ENCODE data around the gene ERMP1.
"Not testable (repeated sequence)": the region's sequence is repeated elsewhere in the genome, so short reads cannot be mapped to it uniquely, and the experiment has no call there.

The ERMP1 gene

DNA sequence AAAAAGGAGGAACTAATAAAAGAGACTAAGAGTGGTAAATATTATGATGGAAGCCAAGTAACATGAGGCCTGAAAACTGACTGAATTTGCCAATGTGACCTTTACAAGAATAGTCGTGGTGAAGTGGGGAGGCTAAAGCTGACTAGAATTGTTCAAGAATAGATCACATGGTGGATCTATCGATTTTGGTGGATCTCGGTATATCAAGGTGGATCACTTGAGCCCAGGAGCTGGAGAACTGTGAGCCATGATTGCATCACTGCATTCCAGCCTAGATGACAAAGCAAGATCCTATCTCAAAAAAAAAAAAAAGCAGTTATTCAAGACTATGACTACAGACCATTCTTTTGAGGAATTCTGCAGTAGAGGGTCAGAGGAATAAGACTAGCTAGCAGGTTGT is 15.1 kb downstream of the ERMP1 start:
- no peak for DNase-seq

DNA sequence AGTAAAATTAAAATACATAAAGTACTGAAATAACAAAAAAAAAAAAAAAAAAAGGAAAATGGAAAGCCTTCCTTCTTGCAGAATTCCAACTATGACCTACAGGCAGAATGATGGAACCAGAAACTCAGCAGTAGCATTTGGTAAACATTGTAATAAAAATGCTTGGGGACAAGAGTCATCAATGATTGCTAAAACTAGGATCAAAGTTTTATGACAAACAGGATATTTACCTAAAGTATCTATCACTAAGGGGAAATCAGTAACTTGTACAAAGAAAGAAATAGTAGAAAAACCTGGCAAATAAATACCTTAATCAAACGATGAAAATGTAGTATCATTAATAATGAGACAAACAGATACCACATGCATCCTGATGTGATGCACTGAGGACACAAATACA is 17.5 kb downstream of the ERMP1 start:
- no peak for DNase-seq

DNA sequence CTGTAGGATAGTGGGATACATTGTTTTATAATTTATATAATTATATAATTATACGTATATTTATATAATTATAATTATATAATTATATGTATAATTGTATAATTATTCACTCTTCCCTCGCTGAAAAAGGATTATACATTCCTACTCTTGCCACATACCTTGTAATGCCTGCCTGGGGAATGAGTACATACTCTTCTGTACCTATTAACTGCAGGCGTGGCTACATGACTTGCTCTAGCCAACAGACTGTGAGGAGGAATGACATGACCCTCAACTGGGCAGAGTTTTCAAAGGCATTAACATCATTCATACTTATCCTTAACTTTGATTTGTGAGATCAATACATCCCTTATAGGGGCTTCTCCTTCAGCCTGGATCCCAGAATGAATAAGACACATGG is 19.1 kb downstream of the ERMP1 start:
- DNase-seq = no peak

DNA sequence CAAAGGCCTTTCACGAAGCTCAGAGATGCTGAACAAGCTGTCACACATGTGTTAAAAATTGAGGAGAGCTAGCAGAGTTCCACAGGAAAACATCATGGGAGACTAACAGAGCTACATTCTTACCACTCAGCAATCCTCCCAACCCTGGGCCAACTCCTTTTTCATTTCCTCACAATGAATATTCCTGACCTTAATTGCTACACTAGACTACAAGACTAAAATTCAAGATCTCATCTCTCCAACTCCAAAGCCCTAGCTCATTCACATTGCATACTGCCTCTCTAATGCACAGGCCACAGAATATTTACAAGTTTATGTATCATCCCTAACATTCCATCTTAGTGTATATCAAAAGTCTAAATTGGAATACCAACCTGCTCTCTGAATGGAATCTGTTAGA is 21.2 kb downstream of the ERMP1 start:
- no peak for DNase-seq

DNA sequence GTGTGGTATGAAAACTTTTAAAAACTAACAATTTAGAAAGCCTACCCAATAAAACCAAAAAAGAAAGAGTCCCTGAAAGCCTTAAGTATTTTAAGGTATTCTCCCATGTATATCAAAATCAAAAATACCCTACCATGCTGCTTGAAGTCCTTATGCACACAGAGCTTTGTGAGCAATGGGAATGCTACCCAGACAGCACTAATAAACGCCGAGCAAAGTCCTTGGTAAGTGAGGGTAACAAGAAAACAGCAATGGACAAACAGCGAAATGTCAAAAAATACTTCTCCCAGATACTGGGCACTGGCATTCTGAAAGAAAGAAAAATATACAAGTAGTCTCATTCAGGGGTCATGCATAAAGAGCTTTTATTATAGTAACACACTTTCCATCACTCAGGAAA is 27.4 kb downstream of the ERMP1 start:
- DNase-seq = no peak

DNA sequence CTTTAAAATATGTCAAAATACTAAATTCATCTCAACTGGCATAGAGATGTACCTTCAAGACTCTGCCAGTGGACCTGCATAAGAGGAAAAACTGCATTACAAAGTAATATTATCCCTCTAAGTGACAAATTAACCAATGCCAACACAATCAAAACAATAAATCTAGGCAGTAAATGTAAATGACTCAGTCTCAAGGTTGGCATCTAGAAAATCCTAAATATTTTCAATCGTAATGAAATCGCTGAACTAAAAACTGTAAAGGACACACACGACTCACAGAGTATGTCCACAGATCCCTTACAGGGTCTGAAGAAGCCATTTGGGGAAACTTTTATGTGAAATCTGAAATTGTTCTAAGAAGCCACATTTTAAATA is 31.2 kb downstream of the ERMP1 start:
- no peak for DNase-seq

DNA sequence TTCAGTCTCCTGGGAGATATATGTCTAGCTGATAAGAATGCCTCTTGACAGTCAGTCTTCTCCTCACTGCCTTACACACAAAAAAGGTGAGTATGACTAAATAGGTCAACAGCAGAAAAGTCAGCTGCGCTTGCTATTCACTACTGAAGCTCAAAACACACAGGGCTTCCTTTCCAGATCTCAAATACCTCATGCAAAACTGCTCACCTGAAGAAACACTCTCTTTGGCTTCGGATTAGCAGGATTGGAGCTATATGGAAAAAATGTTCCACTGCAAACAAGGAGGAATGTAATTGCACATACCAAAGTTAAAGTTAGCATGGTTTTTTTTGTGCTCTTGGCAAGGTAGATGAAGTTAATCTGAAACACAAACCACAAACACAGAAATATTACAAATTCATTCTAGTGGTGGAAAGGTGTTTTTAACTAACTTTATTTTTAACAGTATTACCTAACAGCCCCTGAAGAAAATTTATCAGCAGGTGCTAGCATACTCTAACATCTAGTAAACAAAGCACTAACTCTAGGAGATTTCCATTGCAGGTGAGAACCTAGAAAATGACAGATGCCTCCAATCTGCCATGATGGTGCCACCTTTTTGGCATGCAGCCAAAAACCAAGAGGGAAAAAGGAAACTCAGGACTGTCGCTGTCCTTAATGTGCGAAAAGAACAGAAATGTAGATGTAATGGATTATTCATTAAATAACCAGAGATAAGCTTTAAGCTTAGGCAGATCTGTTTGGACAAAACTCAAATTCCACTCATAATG is 31.8 kb downstream of the ERMP1 start:
- DNase-seq = no peak

DNA sequence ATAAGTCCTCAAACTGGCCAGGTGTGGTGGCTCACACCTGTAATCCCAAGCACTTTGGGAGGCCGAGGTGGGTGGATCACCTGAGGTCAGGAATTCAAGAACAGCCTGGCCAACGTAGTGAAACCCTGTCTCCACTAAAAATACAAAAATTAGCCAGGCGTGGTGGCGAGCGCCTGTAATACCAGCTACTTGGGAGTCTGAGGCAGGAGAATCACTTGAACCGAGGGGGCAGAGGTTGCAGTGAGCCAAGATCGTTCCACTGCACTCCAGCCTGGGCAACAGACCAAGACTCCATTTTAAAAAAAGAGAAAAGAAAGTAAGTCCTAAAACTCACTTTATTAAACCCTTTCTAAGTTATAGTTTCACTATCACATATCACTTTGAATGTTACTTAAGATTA is 32.5 kb downstream of the ERMP1 start:
- not testable (repeated sequence) for DNase-seq

DNA sequence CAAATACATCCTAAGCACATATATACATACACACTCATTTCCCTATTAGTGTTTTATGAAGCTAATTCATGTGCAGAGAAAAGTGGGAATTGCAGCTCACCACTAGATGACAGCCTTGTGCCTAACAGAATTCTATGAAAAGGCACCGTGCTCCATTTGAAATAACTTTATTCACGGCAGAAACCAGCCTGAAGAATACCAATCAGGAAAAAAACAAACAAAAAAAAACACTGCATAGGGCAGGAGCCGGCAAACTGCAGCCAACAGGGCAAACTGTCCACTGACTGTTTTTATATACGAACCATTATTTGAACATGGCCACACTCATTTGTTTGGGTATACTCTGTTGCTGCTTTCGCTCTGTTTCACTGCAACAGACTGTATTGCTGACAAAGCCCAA is 33.6 kb downstream of the ERMP1 start:
- DNase-seq = peak; percentile 3

DNA sequence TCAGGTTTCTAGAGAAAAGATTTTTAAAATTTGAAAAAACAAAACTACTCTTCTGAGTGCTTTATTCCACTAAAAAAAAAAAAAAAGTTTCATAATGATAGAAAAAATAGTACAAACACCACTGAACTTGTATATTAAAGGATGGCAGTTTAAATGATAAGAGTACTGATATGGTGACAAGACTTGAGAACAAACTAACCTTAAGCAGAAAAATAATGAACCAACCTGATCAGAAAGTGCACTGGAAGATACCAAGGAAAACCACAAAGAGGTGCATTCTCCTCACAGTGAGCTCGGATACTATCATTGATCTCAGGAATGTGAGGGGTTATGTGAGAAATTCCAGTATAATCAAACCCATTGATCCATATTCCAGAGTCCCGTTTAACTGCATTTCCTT is 34.3 kb downstream of the ERMP1 start:
- DNase-seq = no peak

DNA sequence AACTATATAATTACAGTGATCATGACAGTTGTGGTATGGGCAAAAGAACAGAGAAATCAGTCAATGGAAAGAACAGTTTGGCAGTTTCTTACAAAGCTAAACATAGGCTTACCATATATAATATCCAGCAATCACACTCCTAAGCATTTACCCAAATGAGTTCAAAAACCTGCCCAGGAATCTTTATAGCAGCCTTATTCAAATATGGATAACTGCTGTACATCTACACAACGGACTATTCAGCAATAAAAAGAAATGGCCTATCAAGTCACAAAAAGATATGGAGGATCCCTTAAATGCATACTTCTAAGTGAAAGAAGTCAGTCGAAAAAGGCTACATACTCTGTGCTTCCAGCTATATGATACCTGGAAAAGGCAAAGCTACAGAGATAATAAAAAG is 36.6 kb downstream of the ERMP1 start:
- no peak for DNase-seq

DNA sequence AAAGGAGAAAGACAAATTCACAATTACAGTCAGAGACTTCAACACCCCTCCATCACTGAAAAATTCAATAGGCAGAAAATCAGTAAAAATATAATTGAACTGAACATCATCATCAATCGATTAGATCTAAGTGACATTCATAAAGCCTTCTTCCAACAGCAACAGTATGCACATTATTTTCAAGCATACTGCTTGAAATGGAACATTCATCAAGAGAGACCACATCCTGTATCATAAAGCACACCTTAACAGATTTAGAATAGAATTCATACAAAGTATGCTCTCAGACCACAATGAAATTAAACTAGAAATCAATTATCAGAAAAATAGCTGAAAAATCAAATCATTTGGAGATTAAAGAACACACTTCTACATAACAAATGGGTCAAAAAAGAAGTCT is 39.1 kb downstream of the ERMP1 start:
- no peak for DNase-seq

DNA sequence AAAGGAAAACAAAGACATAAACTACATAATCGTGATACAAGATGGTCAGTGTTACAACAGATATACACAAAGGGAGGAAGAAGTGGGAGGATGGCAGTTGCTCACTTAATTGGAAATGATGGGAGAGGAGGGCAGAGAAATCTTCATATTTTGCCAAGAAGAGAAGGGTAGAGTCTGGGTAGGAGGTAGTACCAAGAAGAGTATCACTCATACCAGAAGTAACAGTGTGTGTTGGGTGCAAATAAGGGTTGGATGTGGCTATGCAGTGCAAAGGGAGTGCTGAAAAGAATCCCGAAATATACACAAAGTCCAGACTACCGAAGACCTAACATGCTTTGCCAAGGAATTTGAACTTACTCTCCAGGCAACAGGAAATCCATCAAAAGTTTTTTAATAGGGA is 41.0 kb downstream of the ERMP1 start:
- no peak for DNase-seq

DNA sequence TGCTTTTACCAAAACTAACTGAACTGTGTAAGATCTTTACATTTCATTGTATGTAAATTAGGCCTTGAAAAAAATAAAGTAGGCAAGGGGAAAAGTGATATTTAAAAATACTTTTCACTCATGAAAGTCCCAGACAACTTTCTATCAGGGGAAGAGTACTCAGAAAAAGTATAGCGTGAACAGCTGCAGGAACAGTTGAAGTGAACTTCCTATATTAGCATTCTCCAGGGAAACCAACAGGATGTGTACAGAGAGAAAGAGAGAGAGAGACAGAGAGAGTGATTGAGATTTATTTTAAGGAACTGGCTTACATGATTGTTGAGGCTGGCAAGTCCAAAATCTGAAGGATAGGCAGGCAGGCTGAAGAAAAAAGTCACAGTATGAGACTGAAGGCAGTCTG is 42.0 kb downstream of the ERMP1 start:
- DNase-seq = no peak

DNA sequence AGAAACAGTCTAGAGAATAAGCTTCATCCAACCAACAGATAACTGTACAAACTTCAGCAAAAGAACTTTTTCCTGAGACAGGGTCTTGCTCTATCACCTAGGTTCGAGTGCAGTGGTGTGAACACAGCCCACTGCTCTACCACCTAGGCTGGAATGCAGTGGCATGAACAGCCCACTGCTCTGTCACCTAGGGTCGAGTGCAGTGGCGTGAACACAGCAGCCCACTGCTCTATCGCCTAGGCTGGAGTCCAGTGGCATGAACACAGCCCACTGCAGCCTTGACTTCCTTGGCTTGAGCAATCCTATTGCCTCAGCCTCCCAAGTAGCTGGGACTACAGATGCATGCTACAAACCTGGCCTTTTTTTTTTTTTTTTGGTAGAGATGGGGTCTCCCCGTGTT is 43.4 kb downstream of the ERMP1 start:
- no peak for DNase-seq

DNA sequence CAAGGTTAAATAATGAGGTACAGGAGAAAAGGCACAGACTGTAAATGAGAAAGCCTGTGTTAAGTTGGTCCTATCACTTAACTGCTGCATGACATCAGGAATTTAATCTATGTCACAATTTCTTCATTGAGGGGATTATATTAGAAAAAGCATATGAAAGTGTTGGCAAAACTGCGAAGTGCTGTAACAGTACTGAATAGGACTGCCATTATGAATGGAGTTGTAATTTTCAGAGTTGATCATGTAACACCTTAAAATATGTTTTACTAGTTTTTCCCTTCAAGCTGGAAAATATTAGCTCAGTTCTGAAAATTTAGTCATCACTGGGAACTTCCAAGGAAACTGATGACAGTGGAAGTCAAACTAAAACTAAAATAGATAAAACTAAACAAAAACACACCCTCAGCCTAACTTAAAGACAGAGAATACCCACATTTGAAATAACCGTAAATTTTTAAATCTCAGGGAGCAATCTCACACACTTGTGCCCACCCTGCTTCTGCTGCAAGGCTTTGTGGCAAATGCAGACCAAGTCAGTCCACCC is 45.1 kb downstream of the ERMP1 start:
- DNase-seq = no peak

DNA sequence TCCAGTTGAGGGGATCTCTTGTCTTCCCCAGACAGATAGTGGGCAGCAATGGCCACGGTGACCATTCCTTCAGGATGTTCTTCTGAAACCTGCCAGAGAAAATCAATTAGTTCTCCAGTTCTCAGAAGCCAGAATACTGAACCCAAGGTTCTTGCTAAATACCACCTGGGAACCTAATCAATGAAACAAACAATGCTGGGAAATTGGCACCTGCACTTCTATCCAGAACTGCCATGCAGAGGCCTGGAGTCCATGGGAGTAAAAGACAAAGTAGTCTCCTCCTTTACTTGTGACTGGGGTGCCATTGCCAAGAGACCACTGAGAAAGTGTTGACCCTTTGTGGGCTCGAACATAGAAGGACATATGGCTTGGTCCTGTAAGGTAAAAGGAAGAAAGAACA is 45.7 kb downstream of the ERMP1 start:
- DNase-seq = no peak

DNA sequence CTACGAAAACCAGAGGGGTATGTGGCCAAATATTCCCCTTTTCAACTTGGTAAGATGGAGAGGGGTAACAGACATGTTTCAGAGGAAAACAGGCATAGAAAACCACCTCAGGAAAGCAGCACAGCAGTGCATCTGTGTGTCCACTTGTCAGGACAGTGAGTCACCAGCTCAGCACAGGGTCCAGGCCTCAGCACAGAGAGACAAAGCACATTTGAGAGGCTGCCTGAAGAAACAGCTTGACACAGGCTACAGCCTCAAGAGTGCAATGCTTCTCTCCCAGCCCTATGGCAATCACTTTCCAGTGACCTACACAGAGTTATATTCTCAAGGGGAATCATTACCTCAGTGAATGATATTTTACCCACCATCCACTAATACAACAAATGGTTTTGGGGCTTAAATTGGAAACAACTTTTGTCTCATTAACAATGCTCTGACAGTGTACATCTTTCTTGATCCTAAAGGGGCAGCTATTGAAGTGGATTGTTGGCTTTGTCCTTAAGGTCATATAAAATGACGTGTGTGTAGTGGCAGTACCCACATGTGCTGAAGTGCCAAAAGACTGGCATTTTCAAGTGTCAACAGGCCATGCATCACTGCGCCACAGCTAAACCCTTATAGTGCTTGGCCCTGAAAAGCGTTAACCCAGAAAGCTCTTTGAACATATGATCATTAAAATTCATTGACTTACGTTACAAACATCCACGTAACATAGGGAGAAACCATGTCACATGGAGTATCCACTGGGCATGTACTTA is 46.4 kb downstream of the ERMP1 start:
- no peak for DNase-seq

DNA sequence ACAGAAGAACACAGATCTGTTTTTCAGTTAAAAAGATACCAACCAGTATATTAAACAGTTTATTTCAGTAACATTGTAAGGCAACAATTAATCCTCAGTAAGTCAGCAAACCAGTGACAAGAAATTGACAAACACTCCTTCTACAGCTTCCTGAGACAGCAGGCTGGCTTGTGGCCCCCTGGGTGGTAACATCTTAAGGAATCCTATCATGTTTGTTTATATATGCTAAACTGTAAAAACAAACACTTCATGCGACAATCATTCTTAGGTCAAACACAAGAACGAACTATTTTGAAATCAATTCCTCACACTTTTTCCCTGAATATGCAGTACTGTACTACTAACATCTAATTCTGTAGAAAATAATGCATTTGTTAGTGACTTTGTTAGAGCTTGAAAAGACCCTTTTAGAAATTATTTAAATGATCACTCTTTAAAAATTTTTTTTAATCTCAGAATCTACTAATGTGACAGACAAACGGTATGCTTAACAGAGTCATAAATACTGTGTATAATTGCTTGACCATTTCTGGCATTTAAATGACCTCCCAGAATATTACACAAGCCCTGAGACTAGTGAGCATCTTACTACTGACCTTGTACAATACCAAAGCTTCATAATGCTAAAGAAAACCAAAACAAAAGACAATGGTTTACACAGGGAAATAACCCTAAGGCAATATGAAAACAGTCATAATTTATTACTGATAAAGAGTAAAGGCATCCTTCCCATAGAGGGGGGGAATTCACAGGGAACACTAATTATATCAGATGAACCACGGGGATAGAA is 48.2 kb downstream of the ERMP1 start:
- no peak for DNase-seq

DNA sequence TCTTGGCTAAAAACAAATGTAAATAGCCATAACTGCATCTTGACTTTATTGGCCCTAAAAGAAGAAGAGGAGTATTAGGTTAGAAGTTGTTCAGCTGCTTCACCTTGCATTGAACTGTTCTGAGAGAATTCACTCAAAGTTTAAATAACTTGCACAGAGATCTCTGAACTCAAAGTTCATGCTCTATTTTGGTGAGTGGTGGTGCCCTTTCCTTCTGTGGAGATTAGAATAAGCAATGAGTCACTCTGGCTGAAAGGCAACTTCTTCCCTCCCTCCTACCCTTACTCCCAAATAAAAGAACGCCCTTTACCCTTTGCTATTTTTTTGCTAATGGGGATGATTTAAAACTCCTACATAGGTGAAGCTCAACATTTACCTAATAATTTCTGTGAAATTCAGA is 48.9 kb downstream of the ERMP1 start:
- no peak for DNase-seq

DNA sequence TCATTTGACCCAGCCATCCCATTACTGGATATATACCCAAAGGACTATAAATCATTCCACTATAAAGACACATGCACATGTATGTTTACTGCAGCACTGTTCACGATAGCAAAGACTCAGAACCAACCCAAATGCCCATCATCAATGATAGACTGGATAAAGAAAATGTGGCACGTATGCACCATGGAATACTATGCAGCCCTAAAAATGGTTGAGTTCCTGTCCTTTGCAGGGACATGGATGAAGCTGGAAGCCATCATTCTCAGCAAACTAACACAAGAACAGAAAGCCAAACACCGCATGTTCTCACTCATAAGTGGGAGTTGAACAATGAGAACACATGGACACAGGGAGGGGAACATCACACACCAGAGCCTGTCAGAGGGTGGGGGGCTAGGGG is 49.5 kb downstream of the ERMP1 start:
- DNase-seq = not testable (repeated sequence)

DNA sequence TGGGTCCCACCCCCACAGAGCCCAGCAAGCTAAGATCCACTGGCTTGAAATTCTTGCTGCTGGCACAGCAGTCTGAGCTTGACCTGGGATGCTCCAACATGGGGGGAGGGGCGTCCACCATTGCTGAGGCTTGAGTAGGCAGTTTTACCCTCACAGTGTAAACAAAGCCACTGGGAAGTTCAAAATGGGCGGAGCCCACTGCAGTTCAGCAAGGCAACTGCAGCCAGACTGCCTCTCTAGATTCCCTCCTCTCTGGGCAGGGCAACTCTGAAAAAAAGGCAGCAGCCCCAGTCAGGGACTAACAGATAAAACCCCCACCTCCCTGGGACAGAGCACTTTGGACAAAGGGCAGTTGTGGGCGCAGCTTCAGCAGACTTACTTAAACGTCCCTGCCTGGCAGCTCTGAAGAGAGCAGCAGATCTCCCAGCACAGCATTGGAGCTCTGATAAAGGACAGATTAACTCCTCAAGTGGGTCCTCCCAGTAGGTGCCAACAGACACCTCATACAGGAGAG is 53.2 kb downstream of the ERMP1 start:
- not testable (repeated sequence) for DNase-seq

DNA sequence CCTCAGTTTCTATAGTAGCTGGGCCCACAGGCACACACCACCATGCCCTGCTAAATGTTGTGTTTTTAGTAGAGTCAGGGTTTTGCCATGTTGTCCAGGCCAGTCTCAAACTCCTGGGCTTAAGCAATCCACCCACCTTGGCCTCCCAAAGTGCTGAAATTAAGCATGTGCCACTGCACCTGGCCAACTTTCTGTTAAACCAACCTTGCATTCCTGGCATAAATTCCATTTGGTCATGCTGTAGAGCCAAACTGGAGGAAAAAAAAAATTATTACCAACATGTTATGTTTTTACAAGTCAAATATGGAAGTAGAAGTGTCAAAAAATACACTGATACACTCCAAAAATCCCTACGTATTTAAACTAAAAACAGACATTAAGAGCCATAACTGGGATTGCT is 54.1 kb downstream of the ERMP1 start:
- DNase-seq = no peak

Measured in DMS 273 treated with DMSO at 0.1 percent for 48 hours (cell line).